ENCODE measurements around the gene FAM83D. TPM values are rescaled to one million over a fixed set of nuclear protein-coding genes. Genes with fewer than 3 reads are reported as not detected.

The FAM83D gene
- total and polyA plus RNA-seq, 2 of the 4 experiments (the other 2 are of a cell fraction), result 20.4 to 26.4 TPM

GRCh38 chr20:38985603-38986170 lies 59.5 kb downstream of the FAM83D start:
- no peak overlapping the region for H3K27ac ChIP-seq (ENCODE audit: insufficient read depth, low read length)
- H4K8ac ChIP-seq (ENCODE audit: low read depth in 2 of 2, low read length in 2 of 2), result no peak overlapping the region
- CTCF ChIA-PET, result no interaction called here
- H3K36me3 ChIP-seq (ENCODE audit: control insufficient read depth, insufficient read depth, low read length), result peaks cover 2% of the 10 kb centered on the region; the same call in 1 of the 2 replicates
- H3K9me1 ChIP-seq (ENCODE audit: insufficient read depth, low read length), result peaks cover 9% of the 10 kb centered on the region
- no peaks in the 10 kb centered on the region for H3K9me3 ChIP-seq (ENCODE audit: control insufficient read depth, insufficient read depth, low read length)
- no peaks in the 10 kb centered on the region for H3K27me3 ChIP-seq (ENCODE audit: control insufficient read depth, insufficient read depth, low read length)
- in situ Hi-C loops (cut with MboI; ENCODE audit: low sequenced_read_pairs), result no loop called here
- no peak overlapping the region for H2BK15ac ChIP-seq (ENCODE audit: low read depth, low read length)
- no peak overlapping the region for H3K14ac ChIP-seq (replicated peaks; ENCODE audit: low read depth, low read length)
- H3K56ac ChIP-seq (ENCODE audit: extremely low read depth, insufficient read depth, low read length), result no peak overlapping the region
- H3K9ac ChIP-seq (ENCODE audit: low read depth, low read length), result no peak overlapping the region
- no peak overlapping the region for H3K4me3 ChIP-seq (ENCODE audit: insufficient read depth, low read depth, low read length)
- no peak for TF ChIP-seq MAZ (IDR thresholded peaks at IDR 0.05; ENCODE audit: borderline replicate concordance, low read depth, low read length)
- TF ChIP-seq CEBPB (IDR thresholded peaks at IDR 0.05; ENCODE audit: low read depth, low read length), result 0 out of 2 replicates have a peak, but pooled peaks have one; percentile 37
- no peak for TF ChIP-seq SMC3 (IDR thresholded peaks at IDR 0.05; ENCODE audit: low read depth, low read length)
- H2AFZ ChIP-seq (replicated peaks; ENCODE audit: low read length, poor library complexity), result no peak overlapping the region
- peak overlapping the region; percentile 33; the same call in 1 of the 2 replicates for H3K4me2 ChIP-seq (ENCODE audit: low read depth, low read length)
- no peak overlapping the region for H2AK5ac ChIP-seq (ENCODE audit: low read depth, low read length)
- peak; percentile 48; the same call in 1 of the 2 replicates for ATAC-seq (ENCODE audit: low read depth)
- H4K91ac ChIP-seq (ENCODE audit: insufficient read depth, low read depth, low read length), result no peak overlapping the region
- dilution Hi-C loops (cut with HindIII; ENCODE audit: low sequenced_read_pairs, unreplicated experiment), result no loop called here
- H2BK120ac ChIP-seq (ENCODE audit: low read depth, low read length), result no peak overlapping the region
- H3K23ac ChIP-seq (ENCODE audit: low read depth, low read length), result no peak overlapping the region
- H3K79me1 ChIP-seq (ENCODE audit: low read depth in 1 of 2, low read length in 2 of 2), result peaks cover 20 to 37% of the 10 kb centered on the region in 2 experiments
- peak; percentile 73 for DNase-seq
- H4K20me1 ChIP-seq (ENCODE audit: insufficient read depth, low read length), result peaks cover 7% of the 10 kb centered on the region; the same call in 1 of the 2 replicates
- no peak overlapping the region for H4K5ac ChIP-seq (ENCODE audit: low read depth, low read length)
- intact Hi-C loops (cut with micrococcal nuclease), result loop anchor here (10.0 kb wide), 1 partner anchor 49 kb away; no protein-coding TSS in a partner anchor
- no TSS peak for BruUV-seq (replicated peaks)
- peaks cover 7% of the 10 kb centered on the region; the same call in 1 of the 2 replicates for H3K4me1 ChIP-seq (ENCODE audit: control insufficient read depth, insufficient read depth, low read length)
- no peak overlapping the region for H2AK9ac ChIP-seq (replicated peaks; ENCODE audit: low read depth, low read length, poor library complexity)
- H2BK20ac ChIP-seq (ENCODE audit: low read depth, low read length), result no peak overlapping the region
- no peak overlapping the region for H2BK5ac ChIP-seq (ENCODE audit: low read depth, low read length, poor library complexity, severe bottlenecking)
- POLR2A ChIA-PET (ENCODE audit: unreplicated experiment), result interaction anchor here (0.7 kb wide), 1 partner anchor 27 kb away, joined by 3 read pairs; no protein-coding TSS in a partner anchor
- no CpG with 5 or more reads among the region's 1 CpG for WGBS, 2 experiments (ENCODE audit: extremely low coverage in 2 of 2, insufficient read length in 1 of 2)
- H3K4ac ChIP-seq (ENCODE audit: low read depth, low read length), result peak overlapping the region; percentile 14; the same call in 1 of the 2 replicates
- H3K18ac ChIP-seq (ENCODE audit: low read depth, low read length), result no peak overlapping the region

Data from IMR-90 (cell line).